GM12801 (cell line): ENCODE results near the gene SAPCD2.

Experiments used
- TF ChIP-seq, protein P1 (sequence below): IDR thresholded peaks from one replicate; pipeline ENCODE4 v1.5.1; 2011; ENCODE audit warnings: control low read depth; ENCODE audit not compliant: insufficient read length; ENCODE audit errors: extremely low read depth

SAPCD2 gene

DNA sequence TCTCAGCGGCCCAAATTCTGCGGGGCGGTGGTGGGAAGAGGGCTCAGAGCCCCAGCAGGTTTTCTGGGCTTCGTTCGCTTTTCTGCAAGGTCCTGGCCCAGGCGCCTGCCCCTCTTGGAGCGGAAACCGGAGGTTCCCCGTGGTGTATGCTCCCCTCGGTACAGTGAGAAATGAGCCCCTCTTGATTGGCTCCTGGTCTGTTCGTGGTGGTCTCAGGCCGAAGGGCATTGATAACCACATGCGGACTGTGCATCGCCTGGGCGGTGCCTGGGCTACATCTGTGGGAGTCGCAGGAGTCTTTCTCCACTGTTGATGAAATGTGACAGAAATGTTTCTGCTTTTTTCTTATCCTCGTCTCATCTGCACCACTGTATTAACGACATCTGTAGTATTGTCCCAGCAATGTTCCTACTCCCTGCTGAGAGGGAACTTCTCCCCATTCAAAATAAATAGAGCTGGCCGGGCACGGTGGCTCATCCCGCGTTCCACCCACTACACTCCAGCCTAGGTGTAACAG is 17.1 kb upstream of the SAPCD2 start:
- TF ChIP-seq, protein P1, sequence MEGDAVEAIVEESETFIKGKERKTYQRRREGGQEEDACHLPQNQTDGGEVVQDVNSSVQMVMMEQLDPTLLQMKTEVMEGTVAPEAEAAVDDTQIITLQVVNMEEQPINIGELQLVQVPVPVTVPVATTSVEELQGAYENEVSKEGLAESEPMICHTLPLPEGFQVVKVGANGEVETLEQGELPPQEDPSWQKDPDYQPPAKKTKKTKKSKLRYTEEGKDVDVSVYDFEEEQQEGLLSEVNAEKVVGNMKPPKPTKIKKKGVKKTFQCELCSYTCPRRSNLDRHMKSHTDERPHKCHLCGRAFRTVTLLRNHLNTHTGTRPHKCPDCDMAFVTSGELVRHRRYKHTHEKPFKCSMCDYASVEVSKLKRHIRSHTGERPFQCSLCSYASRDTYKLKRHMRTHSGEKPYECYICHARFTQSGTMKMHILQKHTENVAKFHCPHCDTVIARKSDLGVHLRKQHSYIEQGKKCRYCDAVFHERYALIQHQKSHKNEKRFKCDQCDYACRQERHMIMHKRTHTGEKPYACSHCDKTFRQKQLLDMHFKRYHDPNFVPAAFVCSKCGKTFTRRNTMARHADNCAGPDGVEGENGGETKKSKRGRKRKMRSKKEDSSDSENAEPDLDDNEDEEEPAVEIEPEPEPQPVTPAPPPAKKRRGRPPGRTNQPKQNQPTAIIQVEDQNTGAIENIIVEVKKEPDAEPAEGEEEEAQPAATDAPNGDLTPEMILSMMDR: no peak

DNA sequence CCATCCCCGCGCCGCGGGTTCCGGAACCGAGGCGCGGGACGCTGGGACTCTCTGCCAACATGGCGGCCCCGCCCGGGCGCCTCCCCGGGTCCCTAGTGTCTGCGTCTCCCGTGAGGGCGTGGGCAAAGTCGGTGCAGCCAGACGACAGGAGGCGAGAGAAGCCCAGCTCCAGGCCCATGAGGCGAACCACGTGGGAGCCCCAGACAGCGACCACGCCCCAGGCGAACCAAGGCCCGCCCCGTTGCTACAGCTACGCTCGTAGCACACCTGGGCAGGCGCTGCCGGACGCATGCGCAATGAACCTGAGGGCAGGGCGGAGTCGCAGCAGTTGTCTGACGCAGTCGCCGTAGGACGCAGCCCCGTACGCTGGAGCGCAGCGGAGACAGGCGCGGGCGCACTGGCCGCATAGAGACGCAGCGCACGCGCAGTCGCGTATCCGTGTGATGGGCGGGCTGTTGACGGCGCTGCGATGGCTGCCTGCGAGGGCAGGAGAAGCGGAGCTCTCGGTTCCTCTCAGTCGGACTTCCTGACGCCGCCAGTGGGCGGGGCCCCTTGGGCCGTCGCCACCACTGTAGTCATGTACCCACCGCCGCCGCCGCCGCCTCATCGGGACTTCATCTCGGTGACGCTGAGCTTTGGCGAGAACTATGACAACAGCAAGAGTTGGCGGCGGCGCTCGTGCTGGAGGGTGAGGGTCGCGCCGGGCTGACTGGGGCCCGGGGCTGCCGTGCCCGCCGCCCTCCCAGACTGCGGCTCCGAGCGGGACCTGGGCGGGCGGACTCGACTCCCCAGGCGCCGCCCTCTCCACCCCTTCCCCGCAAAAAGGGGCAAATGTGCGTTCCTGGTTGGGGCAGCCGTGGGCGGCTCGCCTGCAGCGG is 16.4 kb upstream of the SAPCD2 start, which contains the start of gene MAN1B1:
MAN1B1 (plus strand) TSS at position 455 of the 878 bp plus-strand sequence; CDS start at position 470, 15 bp downstream.
- TF ChIP-seq, protein P1: no peak

DNA sequence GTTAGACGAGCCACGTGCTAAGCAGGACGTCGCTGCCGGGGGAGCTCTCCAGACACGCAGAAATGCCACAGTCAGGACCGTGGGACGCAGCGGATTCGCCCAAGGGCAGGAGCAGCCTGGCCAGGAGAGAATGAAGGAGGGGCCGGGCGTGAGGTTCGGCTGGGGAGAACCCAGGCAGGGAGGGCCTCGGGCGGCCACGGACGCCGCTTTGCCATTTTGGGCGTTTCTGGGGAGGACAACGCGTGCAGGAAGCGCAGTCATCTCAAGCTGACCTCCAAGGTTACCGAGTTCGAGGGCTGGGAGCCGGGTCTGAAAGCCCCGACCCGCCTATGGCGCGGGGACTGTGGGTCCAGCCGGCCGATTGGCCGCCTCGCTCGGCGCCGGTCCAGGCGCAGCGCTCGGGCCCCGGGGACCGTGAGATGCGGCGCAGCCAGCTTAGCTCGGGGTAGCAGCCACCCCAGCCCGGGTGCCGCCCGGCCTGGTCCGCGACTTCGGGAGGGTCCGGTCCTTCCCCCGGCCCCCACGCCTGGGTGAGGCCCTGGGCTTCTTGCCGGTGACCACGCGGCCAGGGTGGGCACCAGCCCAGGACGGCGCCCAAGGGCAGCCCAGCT is 15.7 kb upstream of the SAPCD2 start:
- TF ChIP-seq, protein P1: no peak

DNA sequence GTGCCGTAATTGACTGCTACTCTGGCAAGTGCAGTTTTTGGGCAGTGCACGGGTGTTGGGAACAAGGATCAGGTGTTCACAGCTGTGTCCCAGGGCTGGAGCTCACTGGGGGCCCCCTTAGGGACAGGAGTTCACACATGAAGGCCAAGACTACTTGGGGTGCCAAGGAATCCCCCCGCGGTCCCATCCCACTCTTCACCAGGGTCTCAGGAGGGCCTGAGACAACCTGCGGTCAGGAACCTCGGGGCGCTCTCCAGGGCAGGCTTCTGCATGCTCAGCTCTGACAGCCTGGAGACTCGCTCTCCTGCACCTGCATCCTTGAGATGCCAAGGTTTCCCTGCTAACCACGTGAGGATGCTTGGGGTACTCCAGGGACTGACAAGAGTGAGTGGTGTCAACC is 14.2 kb upstream of the SAPCD2 start:
- TF ChIP-seq, protein P1: no peak

DNA sequence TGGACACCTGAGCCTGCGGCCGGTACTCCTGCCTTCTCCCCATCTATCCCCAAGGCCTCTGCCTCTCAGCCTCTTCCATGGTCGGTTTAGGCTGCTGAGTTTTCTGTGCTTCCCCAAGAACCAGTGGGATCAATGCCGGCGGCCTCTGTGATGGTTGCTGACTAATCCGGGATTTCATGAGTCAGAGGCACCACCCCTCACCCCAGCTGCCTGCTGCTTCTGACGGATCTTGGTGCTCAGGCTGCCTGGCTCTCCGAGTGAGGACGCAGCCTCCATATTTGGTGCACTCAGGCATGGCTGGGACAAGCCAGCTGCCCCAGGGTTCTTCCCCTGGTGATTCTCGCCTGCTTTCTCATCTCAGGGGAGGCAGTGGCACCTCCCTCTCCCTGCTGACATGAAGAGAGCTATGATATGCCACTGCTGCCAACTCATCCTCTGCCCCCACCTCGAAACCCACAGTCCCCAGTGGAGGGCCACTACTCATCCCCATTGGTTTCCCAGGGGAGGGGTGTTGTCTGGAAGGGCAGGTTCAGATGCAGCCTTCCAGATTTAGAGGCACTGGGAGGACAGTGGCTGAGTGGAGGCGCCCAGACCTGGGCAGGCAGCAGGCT is 13.1 kb upstream of the SAPCD2 start:
- TF ChIP-seq, protein P1: no peak

DNA sequence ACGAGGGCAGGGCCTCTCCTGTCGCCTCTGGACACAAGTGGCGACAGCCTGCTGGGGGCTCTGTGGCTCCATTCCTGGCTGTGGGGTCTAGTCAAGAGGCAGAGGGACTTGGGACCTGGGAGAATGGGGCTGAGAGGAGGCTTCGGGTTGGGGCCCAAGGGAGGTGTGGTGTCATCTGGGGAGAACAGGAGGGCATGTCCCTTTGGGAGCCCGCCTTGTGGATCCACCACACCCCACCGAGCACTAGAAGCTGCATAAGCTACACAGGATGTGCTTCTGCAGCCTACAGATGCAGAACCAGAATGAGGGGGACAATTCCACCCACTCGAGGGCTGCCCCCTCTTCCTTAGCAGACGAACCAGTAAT is 12.6 kb upstream of the SAPCD2 start:
- TF ChIP-seq, protein P1: no peak

DNA sequence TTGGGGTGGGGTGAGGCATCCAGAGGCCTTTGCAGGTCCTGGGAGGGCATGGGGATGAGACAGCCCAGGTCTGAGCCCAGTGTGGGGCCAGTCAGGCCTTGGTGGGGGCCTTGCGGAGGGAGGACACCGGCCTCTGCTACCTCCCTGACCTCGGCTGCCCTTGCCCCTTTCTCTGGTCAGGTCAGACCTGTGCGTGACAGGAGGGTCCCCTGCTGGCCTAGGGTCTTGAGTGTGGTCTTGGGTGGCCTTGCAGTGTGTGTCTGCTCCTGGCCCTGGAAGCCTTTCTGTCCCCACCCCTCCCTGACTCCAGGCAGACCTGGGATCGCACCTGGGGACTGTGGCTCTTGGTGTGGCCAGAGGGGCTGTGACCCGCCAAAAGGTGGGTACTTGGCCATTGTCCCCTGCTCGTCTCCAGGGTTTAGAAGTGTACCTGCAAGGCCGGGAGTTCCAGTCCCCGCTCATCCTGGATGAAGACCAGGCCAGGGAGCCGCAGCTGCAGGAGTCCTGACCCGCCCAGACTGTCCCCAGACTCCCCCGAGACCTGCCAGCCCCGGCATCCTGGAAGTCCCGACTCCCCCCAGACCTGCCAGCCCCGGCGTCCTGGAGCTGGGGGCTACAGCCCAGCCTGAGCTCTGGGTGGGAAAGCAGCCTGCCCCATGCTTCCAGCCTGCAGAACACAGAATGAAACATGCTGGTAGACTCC is 12.0 kb upstream of the SAPCD2 start:
- TF ChIP-seq, protein P1: no peak
